HG03521 (cell line): ENCODE results near the gene HIRIP3.

Experiments
- ATAC-seq: cut with Tn5 transposase; IDR thresholded peaks from one replicate; pipeline ENCODE4 v1.9.1; 2021; ENCODE audit warnings: mild to moderate bottlenecking, moderate library complexity; ENCODE audit not compliant: unreplicated experiment

The HIRIP3 gene

DNA sequence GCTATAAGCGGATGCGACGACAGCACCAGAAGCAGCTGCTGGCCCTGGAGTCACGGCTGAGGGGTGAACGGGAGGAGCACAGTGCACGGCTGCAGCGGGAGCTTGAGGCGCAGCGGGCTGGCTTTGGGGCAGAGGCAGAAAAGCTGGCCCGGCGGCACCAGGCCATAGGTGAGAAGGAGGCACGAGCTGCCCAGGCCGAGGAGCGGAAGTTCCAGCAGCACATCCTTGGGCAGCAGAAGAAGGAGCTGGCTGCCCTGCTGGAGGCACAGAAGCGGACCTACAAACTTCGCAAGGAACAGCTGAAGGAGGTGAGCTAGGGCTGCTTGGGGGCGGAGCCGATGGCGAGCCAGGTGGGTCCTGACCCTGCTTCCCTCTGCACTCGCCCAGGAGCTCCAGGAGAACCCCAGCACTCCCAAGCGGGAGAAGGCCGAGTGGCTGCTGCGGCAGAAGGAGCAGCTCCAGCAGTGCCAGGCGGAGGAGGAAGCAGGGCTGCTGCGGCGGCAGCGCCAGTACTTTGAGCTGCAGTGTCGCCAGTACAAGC is 10.1 kb downstream of the HIRIP3 start:
- no peak for ATAC-seq

- no peak for ATAC-seq
Observed at GRCh38 chr16:29984764-29985147, 10.7 kb downstream of the HIRIP3 start.

GRCh38 chr16:29984137-29984763 is 11.2 kb downstream of the HIRIP3 start:
- ATAC-seq: no peak

DNA sequence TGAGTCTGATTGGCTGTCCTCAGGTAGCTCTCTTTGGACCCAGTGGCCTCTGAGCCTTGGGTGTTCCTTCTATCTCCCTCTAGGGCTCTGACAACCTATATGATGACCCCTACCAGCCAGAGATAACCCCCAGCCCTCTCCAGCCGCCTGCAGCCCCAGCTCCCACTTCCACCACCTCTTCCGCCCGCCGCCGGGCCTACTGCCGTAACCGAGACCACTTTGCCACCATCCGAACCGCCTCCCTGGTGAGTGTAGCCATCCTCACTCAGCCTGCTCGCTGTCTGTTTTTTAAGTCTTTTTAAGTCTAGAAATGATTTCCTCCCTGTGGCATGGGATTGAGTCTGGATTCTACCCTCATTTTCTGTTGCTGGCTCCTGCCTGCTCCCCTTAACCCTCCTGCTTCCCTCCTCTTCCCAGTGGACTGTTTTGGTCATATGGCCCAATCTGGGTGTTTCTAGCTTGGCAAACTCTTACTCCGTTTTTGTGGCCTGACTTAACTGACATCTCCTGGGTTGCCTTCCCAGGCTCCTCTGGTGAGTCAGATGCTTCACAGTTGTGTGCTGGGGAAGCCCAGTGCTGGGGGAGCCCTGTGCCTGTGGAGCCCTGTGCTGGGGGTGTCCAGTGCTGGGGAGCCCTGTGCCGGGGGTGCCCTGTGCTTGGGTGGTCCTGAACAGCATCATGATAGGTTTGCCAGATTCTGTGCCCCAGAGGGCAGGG is 11.8 kb downstream of the HIRIP3 start:
- ATAC-seq: no peak

- ATAC-seq: no peak
Observed at GRCh38 chr16:29982560-29983419, 12.6 kb downstream of the HIRIP3 start.

GRCh38 chr16:29978564-29979270 is 16.7 kb downstream of the HIRIP3 start:
- ATAC-seq: no peak

DNA sequence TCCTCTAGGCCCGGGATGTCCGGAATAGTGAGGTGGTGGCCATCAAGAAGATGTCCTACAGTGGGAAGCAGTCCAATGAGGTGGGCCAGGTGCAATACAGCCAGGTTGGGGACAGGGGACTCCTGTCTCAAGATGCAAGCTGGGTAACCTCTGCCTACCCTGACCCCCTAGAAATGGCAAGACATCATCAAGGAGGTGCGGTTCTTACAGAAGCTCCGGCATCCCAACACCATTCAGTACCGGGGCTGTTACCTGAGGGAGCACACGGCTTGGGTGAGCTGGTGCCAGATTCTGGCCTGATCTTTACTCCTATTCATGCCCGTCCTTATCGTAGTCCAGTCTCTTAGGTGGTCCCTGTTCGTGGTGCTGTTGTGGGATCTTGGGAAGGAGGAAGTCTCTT is 17.3 kb downstream of the HIRIP3 start:
- no peak for ATAC-seq

DNA sequence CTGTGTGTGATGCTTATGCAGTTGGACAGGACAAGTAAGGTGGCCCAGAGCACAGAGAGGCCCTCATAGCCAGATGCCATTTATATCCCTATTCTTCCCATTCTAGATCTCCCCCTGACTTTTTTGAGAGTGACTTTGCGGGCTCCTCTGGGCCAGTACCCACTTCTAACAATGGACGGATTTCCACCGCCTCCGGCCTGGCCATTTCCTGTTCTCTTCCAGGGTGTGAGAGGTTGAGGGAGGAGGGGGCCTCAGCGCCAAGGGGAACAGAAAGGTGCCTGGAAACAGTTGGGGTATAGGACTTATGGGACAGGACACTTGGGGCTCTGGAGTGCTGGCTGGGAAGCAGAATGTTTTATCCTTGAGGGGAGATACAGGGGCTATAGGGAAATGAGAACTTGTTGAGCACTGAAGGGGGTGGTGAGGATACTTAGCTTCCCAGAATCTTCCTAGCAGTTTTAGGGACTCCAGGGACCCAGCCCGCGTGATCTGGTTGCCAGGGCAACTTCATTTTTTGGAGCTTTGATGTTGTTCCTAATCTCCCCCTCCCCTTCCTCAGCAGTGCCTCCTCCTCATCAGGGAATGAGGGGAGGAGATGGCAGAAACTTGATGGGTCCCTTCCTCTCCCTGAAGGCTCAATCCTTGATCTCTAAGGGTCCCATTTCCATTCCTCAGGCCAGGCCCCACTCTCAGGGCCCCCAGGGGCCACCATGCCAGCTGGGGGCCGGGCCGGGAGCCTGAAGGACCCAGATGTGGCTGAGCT is 18.2 kb downstream of the HIRIP3 start:
- ATAC-seq: no peak

- no peak for ATAC-seq
Observed at GRCh38 chr16:29975811-29976511, 19.5 kb downstream of the HIRIP3 start.

GRCh38 chr16:29975134-29975538 is 20.3 kb downstream of the HIRIP3 start:
- no peak for ATAC-seq

- ATAC-seq: no peak
Observed at GRCh38 chr16:29974291-29975133, 20.9 kb downstream of the HIRIP3 start.

GRCh38 chr16:29973384-29974246 is 21.8 kb downstream of the HIRIP3 start, which contains the start of gene TAOK2:
Gene TAOK2 (plus strand): TSS chr16:29973868. CDS start chr16:29977773, 3,905 bp downstream.
- ATAC-seq: peak; percentile 95

- ATAC-seq: no peak
Observed at GRCh38 chr16:29972992-29973383, 22.4 kb downstream of the HIRIP3 start.

DNA sequence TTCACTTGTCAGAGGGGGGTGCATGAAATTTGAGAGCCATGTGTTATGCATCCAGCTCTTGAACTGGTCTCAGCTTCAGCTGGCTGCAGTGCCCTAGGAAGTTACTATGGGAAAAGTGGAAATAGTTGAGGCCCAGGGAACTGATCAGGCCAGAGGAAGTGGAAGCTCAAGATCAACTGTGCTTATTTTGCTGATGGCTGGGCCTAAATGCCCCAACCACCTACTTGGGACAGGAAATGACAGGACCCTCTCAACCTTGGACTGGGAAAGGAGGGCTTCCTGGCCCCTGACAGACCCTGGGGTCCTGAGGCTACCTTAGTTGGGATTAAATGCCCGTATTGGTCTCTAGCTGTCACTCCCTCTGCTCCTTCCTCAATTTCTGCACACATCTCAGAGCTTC is 22.9 kb downstream of the HIRIP3 start:
- no peak for ATAC-seq

DNA sequence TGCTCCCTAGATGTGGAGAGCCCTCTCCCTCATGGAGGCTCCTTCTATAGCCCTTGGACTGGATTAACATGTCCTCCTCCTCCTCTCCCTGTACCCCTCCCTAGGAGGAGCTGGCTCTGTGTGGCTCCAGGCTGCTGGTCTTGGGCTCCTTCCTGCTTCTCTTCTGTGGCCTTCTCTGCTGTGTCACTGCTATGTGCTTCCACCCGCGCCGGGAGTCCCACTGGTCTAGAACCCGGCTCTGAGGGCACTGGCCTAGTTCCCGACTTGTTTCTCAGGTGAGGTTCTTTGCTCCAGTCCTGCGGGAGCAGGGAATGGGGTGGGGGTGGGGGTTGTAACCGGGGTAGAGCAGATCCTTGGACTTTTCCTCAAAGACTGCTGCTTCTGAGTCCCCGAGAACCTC is 24.1 kb downstream of the HIRIP3 start:
- ATAC-seq: no peak

- no peak for ATAC-seq
Observed at GRCh38 chr16:29968205-29968604, 27.2 kb downstream of the HIRIP3 start.

- no peak for ATAC-seq
Observed at GRCh38 chr16:29963021-29963743, 32.2 kb downstream of the HIRIP3 start.
